HepG2 (cell line): Measurements from ENCODE around the gene LBX2. TPM values are rescaled to one million over a fixed set of nuclear protein-coding genes. Genes with fewer than 3 reads are reported as not detected.

ENCODE experiments used
- ATAD3A ChIP-seq: sonication (generic); formaldehyde crosslinking; IDR thresholded peaks from 2 replicates; pipeline ENCODE4 v1.4.0; 2020; ENCODE audit warnings: missing genetic modification reagents
- CERS6 ChIP-seq: sonication (generic); formaldehyde crosslinking; IDR thresholded peaks from 2 replicates; pipeline ENCODE4 v1.5.0; 2020; ENCODE audit warnings: missing genetic modification reagents
- KLF11 ChIP-seq: IDR thresholded peaks from 2 replicates; pipeline ENCODE4 v1.6.1; 2016; ENCODE audit warnings: missing compliant biosample characterization
- KLF15 ChIP-seq: sonication (generic); formaldehyde crosslinking; IDR thresholded peaks from 2 replicates; pipeline ENCODE4 v1.8.1; 2023; ENCODE audit warnings: borderline replicate concordance, mild to moderate bottlenecking, inconsistent platforms, missing genetic modification reagents, mixed read lengths
- REL ChIP-seq: sonication (generic); formaldehyde crosslinking; conservative IDR thresholded peaks from 2 replicates; pipeline ENCODE4 v1.8.0; 2022; ENCODE audit warnings: mild to moderate bottlenecking, missing genetic modification reagents, moderate library complexity
- REXO4 ChIP-seq: sonication (generic); formaldehyde crosslinking; IDR thresholded peaks from 2 replicates; pipeline ENCODE4 v1.8.0; 2022; ENCODE audit warnings: missing genetic modification reagents, mild to moderate bottlenecking, borderline replicate concordance
- SALL1 ChIP-seq: sonication (generic); formaldehyde crosslinking; IDR thresholded peaks from 2 replicates; pipeline ENCODE4 v1.8.0; 2022; ENCODE audit warnings: mild to moderate bottlenecking, missing genetic modification reagents
- SOX13 ChIP-seq, 3 experiments: fragments of 450-650 bp in 1 of 3; sonication (generic) in 1 of 3; formaldehyde crosslinking in 1 of 3; IDR thresholded peaks in 2 of 3; conservative IDR thresholded peaks in 1 of 3; 2 replicates each; pipeline versions ENCODE4 v1.5.0 to v1.6.1; 2016 to 2020; ENCODE audit warnings: antibody characterized with exemption in 1 of 3, mild to moderate bottlenecking in 1 of 3, missing compliant biosample characterization in 1 of 3, missing genetic modification reagents in 1 of 3, moderate library complexity in 1 of 3
- YEATS2 ChIP-seq: sonication (generic); formaldehyde crosslinking; IDR thresholded peaks from 2 replicates; pipeline ENCODE4 v1.4.0; 2020; ENCODE audit warnings: missing genetic modification reagents, borderline replicate concordance
- ZBTB37 ChIP-seq: sonication (generic); formaldehyde crosslinking; IDR thresholded peaks from 2 replicates; pipeline ENCODE4 v1.4.0; 2020; ENCODE audit warnings: mild to moderate bottlenecking, missing genetic modification reagents
- ZNF766 ChIP-seq: sonication (generic); formaldehyde crosslinking; IDR thresholded peaks from 2 replicates; pipeline ENCODE4 v1.5.0; 2020; ENCODE audit warnings: missing genetic modification reagents, borderline replicate concordance
- ZNF850 ChIP-seq: sonication (generic); formaldehyde crosslinking; conservative IDR thresholded peaks from 2 replicates; pipeline ENCODE4 v1.9.0; 2021; ENCODE audit warnings: mild to moderate bottlenecking, missing genetic modification reagents
- polyA plus RNA-seq, 8 experiments: library from polyadenylated mRNA; depleted of rRNA in 3 of 8; stranded (reverse) in 7 of 8; unstranded in 1 of 8; fragments of >200 nt; fragmentation: Illumina TruSeq in 4 of 8; extraction: Trizol in 4 of 8; gene quantifications; 2 replicates each; pipeline versions ENCODE4 v1.2.1 to v1.2.3, GENCODE V29; 2011 to 2016; ENCODE audit warnings: low read depth in 4 of 8, missing spikeins in 1 of 8, mixed read lengths in 1 of 8; ENCODE audit not compliant: insufficient read depth in 1 of 8
- total RNA-seq, 5 experiments: library from RNA; depleted of rRNA; stranded (reverse); fragments of >200 nt; fragmentation: Illumina TruSeq; extraction: Trizol; gene quantifications; 2 replicates each; pipeline ENCODE4 v1.2.3, GENCODE V29; 2016; ENCODE audit warnings: low read depth in 1 of 5
- TF ChIP-seq, protein P1 (sequence below), 2 experiments: sonication (generic) in 1 of 2; formaldehyde crosslinking in 1 of 2; IDR thresholded peaks; 2 replicates each; pipeline versions ENCODE4 v1.6.1 to v1.9.0; 2014 to 2022; ENCODE audit warnings: antibody characterized with exemption in 1 of 2, borderline replicate concordance in 1 of 2, inconsistent platforms in 1 of 2, low read depth in 1 of 2, missing genetic modification reagents in 1 of 2
- TF ChIP-seq, protein P2 (sequence below): sonication (generic); formaldehyde crosslinking; IDR thresholded peaks from 2 replicates; pipeline ENCODE4 v1.8.1; 2022; ENCODE audit warnings: low read depth, mild to moderate bottlenecking, missing genetic modification reagents
- TF ChIP-seq, protein P3 (sequence below): sonication (generic); formaldehyde crosslinking; IDR thresholded peaks from 2 replicates; pipeline ENCODE4 v1.5.0; 2020; ENCODE audit warnings: mild to moderate bottlenecking, missing genetic modification reagents

Gene LBX2
- total and polyA plus RNA-seq, 2 of the 13 experiments (the other 11 are each of a cell fraction or from before 2014, with no cell fraction given) = 6.4 to 8.1 TPM

DNA sequence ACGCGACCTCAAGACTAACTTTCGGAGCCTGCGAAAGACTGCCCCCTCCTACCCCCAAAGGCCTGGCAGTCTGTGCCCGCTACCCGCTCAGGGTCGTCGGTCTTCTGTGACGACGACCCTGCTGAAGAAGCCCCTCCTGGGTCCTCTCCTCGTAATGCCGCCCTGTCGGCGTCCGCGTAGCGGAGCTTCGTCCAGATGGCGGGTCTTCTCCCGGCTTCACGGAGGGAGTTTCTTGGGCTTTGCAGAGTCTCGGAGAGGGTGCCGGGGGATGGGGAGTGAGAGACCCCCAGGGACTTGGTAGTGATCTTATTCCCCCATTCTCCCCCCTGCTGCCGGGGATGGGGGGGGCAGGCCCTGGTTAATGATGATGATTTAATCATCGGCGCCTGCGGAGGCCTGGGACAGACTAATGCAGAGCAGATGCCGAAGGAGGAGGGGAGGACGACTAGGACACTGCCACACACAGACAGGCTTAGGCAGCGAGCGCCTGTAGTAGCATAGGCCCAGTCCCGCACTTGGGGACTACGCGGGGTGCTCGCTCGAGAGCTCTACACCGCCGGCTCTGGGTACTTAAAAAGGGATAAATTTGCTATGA is 8.6 kb upstream of the LBX2 start (continued):
- TF ChIP-seq, protein P1, sequence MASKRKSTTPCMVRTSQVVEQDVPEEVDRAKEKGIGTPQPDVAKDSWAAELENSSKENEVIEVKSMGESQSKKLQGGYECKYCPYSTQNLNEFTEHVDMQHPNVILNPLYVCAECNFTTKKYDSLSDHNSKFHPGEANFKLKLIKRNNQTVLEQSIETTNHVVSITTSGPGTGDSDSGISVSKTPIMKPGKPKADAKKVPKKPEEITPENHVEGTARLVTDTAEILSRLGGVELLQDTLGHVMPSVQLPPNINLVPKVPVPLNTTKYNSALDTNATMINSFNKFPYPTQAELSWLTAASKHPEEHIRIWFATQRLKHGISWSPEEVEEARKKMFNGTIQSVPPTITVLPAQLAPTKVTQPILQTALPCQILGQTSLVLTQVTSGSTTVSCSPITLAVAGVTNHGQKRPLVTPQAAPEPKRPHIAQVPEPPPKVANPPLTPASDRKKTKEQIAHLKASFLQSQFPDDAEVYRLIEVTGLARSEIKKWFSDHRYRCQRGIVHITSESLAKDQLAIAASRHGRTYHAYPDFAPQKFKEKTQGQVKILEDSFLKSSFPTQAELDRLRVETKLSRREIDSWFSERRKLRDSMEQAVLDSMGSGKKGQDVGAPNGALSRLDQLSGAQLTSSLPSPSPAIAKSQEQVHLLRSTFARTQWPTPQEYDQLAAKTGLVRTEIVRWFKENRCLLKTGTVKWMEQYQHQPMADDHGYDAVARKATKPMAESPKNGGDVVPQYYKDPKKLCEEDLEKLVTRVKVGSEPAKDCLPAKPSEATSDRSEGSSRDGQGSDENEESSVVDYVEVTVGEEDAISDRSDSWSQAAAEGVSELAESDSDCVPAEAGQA (IDR thresholded peaks at IDR 0.05; ENCODE audit: low read depth) = no peak
- TF ChIP-seq, protein P1 (CRISPR knock-in tag; IDR thresholded peaks at IDR 0.05; ENCODE audit: borderline replicate concordance) = no peak
- TF ChIP-seq SOX13 (IDR thresholded peaks at IDR 0.05) (no peak), SOX13 (CRISPR knock-in tag; conservative IDR thresholded peaks at IDR 0.05 in 1 of 2, IDR thresholded peaks at IDR 0.05 in 1 of 2) (peak; percentile 2 to 55; a peak in 2 of 4 replicates), KLF11 (CRISPR knock-in tag) (no peak), REXO4 (CRISPR knock-in tag) (no peak), ZNF766 (no peak), ATAD3A (CRISPR knock-in tag) (no peak), ZBTB37 (CRISPR knock-in tag) (no peak), SALL1 (CRISPR knock-in tag) (no peak), KLF15 (CRISPR knock-in tag) (no peak), REL (CRISPR knock-in tag) (no peak), CERS6 (CRISPR knock-in tag) (no peak), ZNF850 (0 out of 2 replicates have a peak, but pooled peaks have one; percentile 11), YEATS2 (no peak)
- TF ChIP-seq, protein P2, sequence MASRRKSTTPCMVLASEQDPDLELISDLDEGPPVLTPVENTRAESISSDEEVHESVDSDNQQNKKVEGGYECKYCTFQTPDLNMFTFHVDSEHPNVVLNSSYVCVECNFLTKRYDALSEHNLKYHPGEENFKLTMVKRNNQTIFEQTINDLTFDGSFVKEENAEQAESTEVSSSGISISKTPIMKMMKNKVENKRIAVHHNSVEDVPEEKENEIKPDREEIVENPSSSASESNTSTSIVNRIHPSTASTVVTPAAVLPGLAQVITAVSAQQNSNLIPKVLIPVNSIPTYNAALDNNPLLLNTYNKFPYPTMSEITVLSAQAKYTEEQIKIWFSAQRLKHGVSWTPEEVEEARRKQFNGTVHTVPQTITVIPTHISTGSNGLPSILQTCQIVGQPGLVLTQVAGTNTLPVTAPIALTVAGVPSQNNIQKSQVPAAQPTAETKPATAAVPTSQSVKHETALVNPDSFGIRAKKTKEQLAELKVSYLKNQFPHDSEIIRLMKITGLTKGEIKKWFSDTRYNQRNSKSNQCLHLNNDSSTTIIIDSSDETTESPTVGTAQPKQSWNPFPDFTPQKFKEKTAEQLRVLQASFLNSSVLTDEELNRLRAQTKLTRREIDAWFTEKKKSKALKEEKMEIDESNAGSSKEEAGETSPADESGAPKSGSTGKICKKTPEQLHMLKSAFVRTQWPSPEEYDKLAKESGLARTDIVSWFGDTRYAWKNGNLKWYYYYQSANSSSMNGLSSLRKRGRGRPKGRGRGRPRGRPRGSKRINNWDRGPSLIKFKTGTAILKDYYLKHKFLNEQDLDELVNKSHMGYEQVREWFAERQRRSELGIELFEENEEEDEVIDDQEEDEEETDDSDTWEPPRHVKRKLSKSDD (CRISPR knock-in tag) = 0 out of 2 replicates have a peak, but pooled peaks have one; percentile 17
- TF ChIP-seq, protein P3, sequence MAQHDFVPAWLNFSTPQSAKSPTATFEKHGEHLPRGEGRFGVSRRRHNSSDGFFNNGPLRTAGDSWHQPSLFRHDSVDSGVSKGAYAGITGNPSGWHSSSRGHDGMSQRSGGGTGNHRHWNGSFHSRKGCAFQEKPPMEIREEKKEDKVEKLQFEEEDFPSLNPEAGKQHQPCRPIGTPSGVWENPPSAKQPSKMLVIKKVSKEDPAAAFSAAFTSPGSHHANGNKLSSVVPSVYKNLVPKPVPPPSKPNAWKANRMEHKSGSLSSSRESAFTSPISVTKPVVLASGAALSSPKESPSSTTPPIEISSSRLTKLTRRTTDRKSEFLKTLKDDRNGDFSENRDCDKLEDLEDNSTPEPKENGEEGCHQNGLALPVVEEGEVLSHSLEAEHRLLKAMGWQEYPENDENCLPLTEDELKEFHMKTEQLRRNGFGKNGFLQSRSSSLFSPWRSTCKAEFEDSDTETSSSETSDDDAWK (CRISPR knock-in tag) = no peak
